Hepatocyte (in vitro differentiated cells): ENCODE measurements around the gene VWF. TPM values are rescaled to one million over a fixed set of nuclear protein-coding genes. Genes with fewer than 3 reads are reported as not detected.

Source experiments
- DNase-seq: peaks from one replicate; pipeline ENCODE4 v3.0.0-alpha.2; 2016; ENCODE audit warnings: low spot score
- H2AFZ ChIP-seq: fragments of 200-600 bp; sonication (generic); 2 replicates; pipeline ENCODE4 v1.6.0; 2016; ENCODE audit warnings: antibody characterized with exemption, mild to moderate bottlenecking
- H3K27ac ChIP-seq: fragments of 200-600 bp; sonication (generic); 2 replicates; pipeline ENCODE4 v1.5.1; 2016; ENCODE audit warnings: mild to moderate bottlenecking
- H3K27me3 ChIP-seq: fragments of 200-600 bp; sonication (generic); 2 replicates; pipeline ENCODE4 v1.6.1; 2016
- H3K36me3 ChIP-seq: fragments of 200-600 bp; sonication (generic); replicated peaks from 2 replicates; pipeline ENCODE4 v1.5.1; 2016; ENCODE audit warnings: low read depth; ENCODE audit not compliant: insufficient read depth
- H3K4me1 ChIP-seq: fragments of 200-600 bp; sonication (generic); 2 replicates; pipeline ENCODE4 v1.5.1; 2016; ENCODE audit warnings: mild to moderate bottlenecking, moderate library complexity; ENCODE audit not compliant: insufficient read depth
- H3K4me2 ChIP-seq: fragments of 200-600 bp; sonication (generic); 2 replicates; pipeline ENCODE4 v1.6.0; 2016
- H3K4me3 ChIP-seq: fragments of 200-600 bp; sonication (generic); 2 replicates; pipeline ENCODE4 v1.5.1; 2016; ENCODE audit warnings: mild to moderate bottlenecking
- H3K79me2 ChIP-seq: fragments of 200-600 bp; sonication (generic); 2 replicates; pipeline ENCODE4 v1.6.0; 2017; ENCODE audit warnings: mild to moderate bottlenecking
- H3K9me2 ChIP-seq: fragments of 200-600 bp; sonication (generic); replicated peaks from 2 replicates; pipeline ENCODE4 v1.6.0; 2017; ENCODE audit warnings: mild to moderate bottlenecking; ENCODE audit not compliant: insufficient read depth
- H3K9me3 ChIP-seq: fragments of 200-600 bp; sonication (generic); 2 replicates; pipeline ENCODE4 v1.5.1; 2016; ENCODE audit warnings: low read depth, mild to moderate bottlenecking
- H4K20me1 ChIP-seq: fragments of 200-600 bp; sonication (generic); 2 replicates; pipeline ENCODE4 v1.6.0; 2016; ENCODE audit warnings: mild to moderate bottlenecking; ENCODE audit not compliant: insufficient read depth, poor library complexity, severe bottlenecking
- CTCF ChIP-seq: fragments of 200-600 bp; sonication (generic); IDR thresholded peaks from 2 replicates; pipeline ENCODE4 v1.5.1; 2016; ENCODE audit warnings: antibody characterized with exemption, mild to moderate bottlenecking; ENCODE audit not compliant: poor library complexity
- EZH2 ChIP-seq: fragments of 200-600 bp; sonication (generic); IDR thresholded peaks from 2 replicates; pipeline ENCODE4 v1.6.1; 2016; ENCODE audit warnings: antibody characterized with exemption, mild to moderate bottlenecking, borderline replicate concordance
- EZH2phosphoT487 ChIP-seq: fragments of 200-600 bp; sonication (generic); IDR thresholded peaks from one replicate; pipeline ENCODE4 v1.6.1; 2018; ENCODE audit warnings: antibody characterized with exemption, mild to moderate bottlenecking, low read depth, moderate library complexity; ENCODE audit not compliant: unreplicated experiment, severe bottlenecking
- WGBS: methylation state at CpG from one replicate; pipeline ENCODE4 v1.1.6; 2016; ENCODE audit warnings: low lambda C conversion rate; ENCODE audit errors: missing lambda C conversion rate; 5-methylcytosine and 5-hydroxymethylcytosine counted together
- polyA plus RNA-seq: library from polyadenylated mRNA; unstranded; fragments of >200 nt; fragmentation: Nextera tagmentation; extraction: Ambion mirVana; gene quantifications from 2 replicates; pipeline ENCODE4 v1.2.1, GENCODE V29; 2016
- total RNA-seq: library from RNA; depleted of rRNA; stranded (reverse); fragments of >200 nt; gene quantifications from 2 replicates; pipeline ENCODE4 v1.2.3, GENCODE V29; 2014

Gene VWF
- total and polyA plus RNA-seq, 2 experiments from 2014 or later = 0.20 to 0.77 TPM

- no peaks in the 10 kb centered on the region for H3K4me1 ChIP-seq
- H3K79me2 ChIP-seq = no peaks in the 10 kb centered on the region
- H3K9me2 ChIP-seq = no peaks in the 10 kb centered on the region
- TF ChIP-seq EZH2 (no peak), CTCF (no peak), EZH2phosphoT487 (no peak)
- H3K36me3 ChIP-seq = no peaks in the 10 kb centered on the region
- no peaks in the 10 kb centered on the region for H3K9me3 ChIP-seq
- H4K20me1 ChIP-seq = no peaks in the 10 kb centered on the region
- 91% methylated on average over 1 of the region's 1 CpG for WGBS
- H3K27ac ChIP-seq = no peak overlapping the region
- H3K4me3 ChIP-seq = no peak overlapping the region
- no peak overlapping the region for H2AFZ ChIP-seq
- peaks cover 53% of the 10 kb centered on the region for H3K27me3 ChIP-seq
- no peak for DNase-seq
- no peak overlapping the region for H3K4me2 ChIP-seq
Observed at GRCh38 chr12:5947006-5947405, 177.5 kb downstream of the VWF start.

- Histone ChIP-seq H3K79me2 (no peaks in the 10 kb centered on the region), H3K27ac (no peak overlapping the region), H2AFZ (no peak overlapping the region), H3K4me3 (no peak overlapping the region), H3K36me3 (no peaks in the 10 kb centered on the region), H3K9me2 (no peaks in the 10 kb centered on the region), H3K27me3 (peaks cover 53% of the 10 kb centered on the region), H3K4me1 (no peaks in the 10 kb centered on the region), H3K4me2 (no peak overlapping the region), H3K9me3 (no peaks in the 10 kb centered on the region), H4K20me1 (no peaks in the 10 kb centered on the region)
- no peak for DNase-seq
- WGBS = 88% methylated on average over 2 of the region's 2 CpGs
- TF ChIP-seq CTCF = no peak
- TF ChIP-seq EZH2 = no peak
- TF ChIP-seq EZH2phosphoT487 = no peak
Observed at GRCh38 chr12:5946388-5946787, 178.1 kb downstream of the VWF start.

DNA sequence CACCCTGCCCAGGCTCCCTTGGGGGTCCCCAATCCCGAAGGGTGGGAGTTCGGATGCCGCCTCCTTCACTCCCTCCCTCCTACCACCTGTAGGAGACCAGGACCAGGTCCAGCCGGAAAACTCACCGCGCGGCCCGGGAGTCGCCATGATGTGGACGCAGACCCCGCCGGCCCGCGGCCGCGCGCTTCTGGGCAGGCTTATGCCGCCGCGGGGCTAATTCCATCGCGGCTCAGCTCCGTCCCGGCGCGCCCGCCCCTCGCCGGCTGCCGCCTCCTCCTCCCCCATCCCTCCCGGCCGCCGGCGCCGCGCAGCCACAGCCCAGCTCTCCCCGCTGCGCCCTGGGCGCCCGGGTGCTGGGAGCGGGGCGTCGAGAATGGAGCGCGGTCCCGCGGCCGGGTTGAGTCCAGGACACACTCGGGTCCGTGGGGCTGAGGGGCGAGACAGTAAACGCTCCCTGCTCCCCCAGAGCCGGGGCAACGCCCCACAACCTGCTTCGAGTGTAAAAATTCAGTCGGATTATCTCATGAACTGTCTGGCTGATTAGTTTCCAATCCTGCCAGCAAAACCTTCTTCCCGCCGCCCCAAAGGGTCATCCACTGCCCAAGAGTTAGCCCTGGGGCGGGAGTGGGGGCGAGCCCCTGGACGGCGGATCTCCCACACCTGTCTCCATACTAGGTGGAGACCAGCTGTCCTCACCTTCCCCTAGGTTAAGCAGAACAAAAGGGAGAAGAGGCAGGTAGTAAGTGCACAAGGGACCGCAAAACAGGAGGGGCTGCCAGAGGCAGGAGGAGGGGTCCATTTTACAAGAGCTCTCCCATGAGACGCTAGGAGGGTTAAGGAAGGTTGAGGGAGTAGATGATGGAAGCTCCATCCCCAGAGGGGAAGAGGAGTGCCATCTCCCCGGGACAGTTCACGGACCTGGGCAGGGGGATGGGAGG lies 179.1 kb downstream of the VWF start, which contains the start of gene ANO2:
ANO2 (minus strand) TSS at position 189 of the 938 bp plus-strand sequence; CDS start at position 147, 42 bp downstream.
- Histone ChIP-seq H3K36me3 (no peaks in the 10 kb centered on the region), H3K79me2 (no peaks in the 10 kb centered on the region), H3K9me3 (no peaks in the 10 kb centered on the region), H2AFZ (peak within 1 kb of the TSS; percentile 92), H3K4me2 (peak within 1 kb of the TSS; percentile 94), H3K27me3 (peaks cover 53% of the 10 kb centered on the region), H4K20me1 (no peaks in the 10 kb centered on the region), H3K9me2 (no peaks in the 10 kb centered on the region), H3K4me1 (no peaks in the 10 kb centered on the region), H3K4me3 (peak within 1 kb of the TSS; percentile 43), H3K27ac (no peak within 1 kb of the TSS)
- TF ChIP-seq EZH2 (peak; percentile 17), EZH2phosphoT487 (no peak)
- DNase-seq = peak; percentile 73
- WGBS = 4% methylated on average over 44 of the region's 66 CpGs

DNA sequence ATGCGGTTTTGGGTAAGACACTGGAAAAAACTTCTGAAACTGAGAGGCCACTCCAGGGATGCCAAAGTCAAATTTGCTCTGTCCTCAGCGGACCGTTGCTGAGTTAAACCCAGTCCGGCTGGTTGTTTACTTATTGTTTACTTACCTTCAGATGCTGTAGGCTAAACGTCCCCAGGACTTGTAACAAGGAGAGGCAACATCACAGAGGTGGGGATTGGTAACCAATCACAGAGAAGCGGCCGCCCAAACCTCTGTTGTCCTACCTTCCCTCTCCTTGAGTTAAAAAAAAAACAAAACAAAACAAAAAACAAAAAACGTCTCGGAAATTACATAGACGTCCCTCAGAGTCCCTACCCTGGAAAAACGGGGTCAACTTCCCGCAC lies 179.8 kb downstream of the VWF start:
- no peaks in the 10 kb centered on the region for H3K79me2 ChIP-seq
- no peaks in the 10 kb centered on the region for H3K4me1 ChIP-seq
- no peak for DNase-seq
- H3K27ac ChIP-seq = no peak overlapping the region
- H2AFZ ChIP-seq = peak overlapping the region; percentile 92
- peak overlapping the region; percentile 94 for H3K4me2 ChIP-seq
- no peaks in the 10 kb centered on the region for H4K20me1 ChIP-seq
- whole genome bisulfite sequencing = 7% methylated on average over 12 of the region's 12 CpGs
- H3K9me3 ChIP-seq = no peaks in the 10 kb centered on the region
- H3K36me3 ChIP-seq = no peaks in the 10 kb centered on the region
- H3K4me3 ChIP-seq = peak overlapping the region; percentile 43
- H3K27me3 ChIP-seq = peaks cover 51% of the 10 kb centered on the region
- TF ChIP-seq EZH2phosphoT487 (no peak), EZH2 (no peak), CTCF (no peak)
- H3K9me2 ChIP-seq = no peaks in the 10 kb centered on the region
